ENCODE measurements around the gene TRIM4.
"Not testable (repeated sequence)": the region's sequence is repeated elsewhere in the genome, so short reads cannot be mapped to it uniquely, and the experiment has no call there.

The TRIM4 gene

DNA sequence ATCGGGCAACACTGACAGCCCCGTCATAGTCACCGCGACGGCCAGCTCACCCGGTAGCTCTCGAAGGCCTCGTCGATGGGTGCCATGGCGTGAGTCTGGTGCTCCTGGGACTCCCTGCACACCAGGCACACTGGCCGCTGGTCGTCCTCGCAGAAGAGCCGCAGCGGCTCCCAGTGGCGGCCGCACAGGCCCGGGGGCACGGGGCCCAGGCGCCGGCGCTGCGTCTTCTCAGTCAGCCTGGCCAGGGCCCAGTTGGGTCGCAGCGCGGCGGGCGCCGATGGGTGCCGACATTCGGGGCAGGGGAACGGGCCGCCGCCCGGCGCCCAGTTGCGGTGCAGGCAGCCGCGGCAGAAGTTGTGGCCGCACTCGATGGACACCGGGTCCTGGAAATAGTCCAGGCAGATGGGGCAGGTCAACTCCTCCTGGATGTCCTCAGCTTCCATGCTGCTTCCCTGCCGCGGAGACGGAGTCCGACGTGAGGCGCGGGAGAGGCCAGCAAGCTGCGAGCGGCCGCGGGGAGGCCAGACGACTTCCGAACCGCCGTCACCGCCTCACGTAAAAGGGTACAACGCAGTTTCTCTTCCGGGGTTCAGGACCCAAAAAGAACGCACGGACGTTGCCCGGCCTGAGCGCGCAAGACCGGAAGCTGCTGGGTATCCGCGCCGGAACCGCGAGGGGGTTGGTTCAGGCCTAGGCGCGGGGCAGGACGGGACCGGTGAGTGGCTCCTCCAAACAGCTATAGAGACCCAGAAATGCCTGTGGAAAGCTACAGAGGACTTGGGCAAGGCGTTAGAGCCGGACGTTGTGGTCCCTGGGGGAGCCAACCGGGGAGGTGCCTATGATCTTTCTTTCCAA, at the start of gene TRIM4:
Gene TRIM4, minus strand, starts transcription at position 572 of the 855 bp plus-strand sequence. Its CDS starts 129 bp downstream, at position 443.
- peak; percentile 85 to 87 for DNase-seq

- no peak for DNase-seq
Measured at GRCh38 chr7:99958564-99959227, 39.4 kb upstream of the TRIM4 start.

DNA sequence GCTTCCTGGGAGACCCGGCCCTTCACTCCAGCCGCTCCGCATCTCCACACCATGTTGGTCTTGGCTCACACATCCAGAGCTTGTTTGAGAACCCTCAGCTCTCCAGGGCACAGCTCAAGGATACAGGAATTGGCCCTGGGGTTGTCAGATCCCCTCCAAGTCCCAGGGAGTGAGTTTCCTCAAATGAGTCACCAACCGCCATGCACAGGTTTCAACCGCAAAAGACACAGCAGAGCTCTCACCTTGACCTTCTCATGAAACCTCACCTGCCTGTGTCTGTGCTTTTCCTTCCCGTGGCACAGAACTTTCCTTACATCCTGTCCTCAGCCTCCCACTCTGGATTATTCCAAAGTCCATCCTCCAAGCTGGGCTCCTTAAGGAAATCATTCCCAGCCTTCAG, 35.9 kb upstream of the TRIM4 start:
- no peak for DNase-seq

GRCh38 chr7:99954643-99955042, 35.3 kb upstream of the TRIM4 start:
- DNase-seq, result not testable (repeated sequence)

GRCh38 chr7:99953649-99954048, 34.3 kb upstream of the TRIM4 start:
- DNase-seq, result no peak

- not testable (repeated sequence) for DNase-seq
Measured at GRCh38 chr7:99952649-99953048, 33.3 kb upstream of the TRIM4 start.

GRCh38 chr7:99950819-99951218, 31.5 kb upstream of the TRIM4 start:
- DNase-seq, result not testable (repeated sequence)

DNA sequence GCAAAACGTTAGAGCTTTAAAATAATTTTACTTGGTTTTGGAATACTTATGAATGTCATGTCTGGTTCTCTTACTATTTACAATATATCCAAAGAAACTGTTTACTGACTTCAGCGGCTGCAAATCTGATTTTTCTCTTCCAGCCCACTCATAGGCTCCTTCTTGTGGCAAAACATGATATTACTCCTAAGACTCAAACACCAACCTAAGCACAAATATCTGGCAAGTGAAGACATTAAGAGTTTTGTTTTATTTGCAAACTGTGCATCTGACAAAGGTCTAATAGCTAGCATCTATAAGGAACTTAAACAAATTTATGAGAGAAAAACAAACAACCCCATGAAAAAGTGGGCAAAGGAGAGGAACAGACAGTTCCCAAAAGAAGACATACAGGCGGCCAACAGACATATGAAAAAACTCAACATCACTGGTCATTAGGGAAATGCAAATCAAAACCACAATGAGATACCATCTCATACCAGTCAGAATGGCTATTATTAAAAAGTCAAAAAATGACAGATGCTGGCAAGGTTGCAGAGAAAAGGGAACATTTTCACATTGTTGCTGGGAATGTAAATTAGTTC, 30.4 kb upstream of the TRIM4 start:
- DNase-seq, result no peak

DNA sequence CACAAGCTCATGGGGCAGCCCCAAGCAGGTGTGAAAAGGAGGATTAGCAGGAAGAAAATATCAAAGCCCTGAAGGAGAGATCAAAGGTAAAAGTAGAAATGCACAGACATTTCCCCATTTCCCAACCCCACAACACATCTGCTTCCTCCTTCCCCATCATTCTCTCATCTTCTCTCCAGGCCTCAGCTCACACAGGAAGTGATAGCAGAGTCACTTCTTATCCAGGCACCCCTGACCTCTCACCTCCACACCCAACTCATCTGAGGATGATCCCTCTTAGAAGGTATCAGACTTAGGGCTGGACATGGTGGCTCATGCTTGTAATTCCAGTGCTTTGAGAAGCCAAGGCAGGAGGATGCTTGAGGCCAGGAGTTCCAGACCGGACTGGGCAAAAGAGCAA, 28.3 kb upstream of the TRIM4 start:
- no peak for DNase-seq

GRCh38 chr7:99944497-99945070, 25.3 kb upstream of the TRIM4 start:
- DNase-seq, result no peak

DNA sequence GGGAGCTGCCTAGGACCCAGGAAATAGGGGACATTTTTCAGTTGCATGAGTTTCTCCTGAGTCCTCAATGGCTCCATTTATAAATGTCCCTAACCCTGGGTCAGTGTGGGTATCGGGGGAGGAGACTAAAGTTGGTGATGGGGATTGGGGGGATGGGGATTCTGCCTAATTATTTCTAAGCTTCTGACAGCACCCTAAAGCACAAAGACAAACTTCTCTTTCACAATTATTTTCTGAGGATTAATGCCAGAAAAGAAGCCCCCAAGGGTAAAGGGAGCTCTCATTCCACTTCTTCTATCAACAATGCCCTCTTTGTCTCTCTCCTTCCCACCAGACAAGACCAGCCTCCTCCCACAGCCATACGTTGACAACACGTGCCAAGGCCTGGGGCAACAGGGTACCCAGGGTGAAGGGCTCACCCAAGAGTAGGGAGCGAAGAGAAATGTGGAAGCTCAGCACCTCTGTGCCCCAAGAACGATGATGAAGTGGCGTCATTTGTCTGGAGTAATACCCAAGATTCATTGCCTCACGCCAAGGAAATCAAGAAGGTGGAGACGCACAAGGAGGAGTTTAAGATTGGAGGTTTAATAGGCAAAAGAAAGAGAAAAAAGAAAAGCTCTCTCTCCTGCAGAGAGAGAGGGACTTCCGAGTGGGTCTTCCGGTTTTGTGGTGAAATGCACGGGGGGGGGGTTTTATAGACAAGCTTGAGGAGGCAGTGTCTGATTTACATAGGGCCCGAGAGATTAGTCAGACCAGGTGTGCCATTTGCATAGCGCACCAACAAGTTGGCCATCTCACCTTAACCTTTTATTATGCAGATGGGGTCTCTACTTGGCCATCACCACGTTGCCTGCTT, 24.5 kb upstream of the TRIM4 start:
- no peak for DNase-seq

DNA sequence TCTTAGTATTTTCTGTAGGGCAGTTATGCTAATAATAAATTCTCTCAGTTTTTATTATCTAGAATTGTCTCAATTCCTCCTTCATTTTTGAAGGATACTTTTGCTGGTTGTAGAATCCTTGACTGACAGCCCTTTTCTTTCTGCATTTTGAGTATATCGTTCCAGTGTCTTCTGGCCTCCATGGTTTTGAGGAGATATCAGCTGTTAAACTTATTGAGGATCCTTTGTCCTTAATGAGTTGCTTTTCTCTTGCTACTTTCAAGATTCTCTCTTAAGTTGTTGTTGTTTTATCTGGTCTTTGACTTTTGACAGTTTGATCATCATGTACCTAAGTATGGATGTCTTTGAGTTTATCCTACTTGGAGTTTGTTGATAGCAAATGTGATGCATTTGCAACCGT, 19.0 kb upstream of the TRIM4 start:
- no peak for DNase-seq

- DNase-seq, result not testable (repeated sequence)
Measured at GRCh38 chr7:99935009-99935408, 15.7 kb upstream of the TRIM4 start.

- DNase-seq, result no peak
Measured at GRCh38 chr7:99930376-99930775, 11.0 kb upstream of the TRIM4 start.

- no peak for DNase-seq
Measured at GRCh38 chr7:99929730-99930053, 10.4 kb upstream of the TRIM4 start.

GRCh38 chr7:99928994-99929729, 9.8 kb upstream of the TRIM4 start, which contains the start of gene GJC3:
Gene GJC3 (minus strand): TSS chr7:99929620. CDS start chr7:99929620, 0 bp downstream.
- DNase-seq, result peak; percentile 29 to 33

GRCh38 chr7:99928188-99928587, 8.9 kb upstream of the TRIM4 start:
- no peak for DNase-seq

- DNase-seq, result no peak
Measured at GRCh38 chr7:99927536-99927935, 8.2 kb upstream of the TRIM4 start.

DNA sequence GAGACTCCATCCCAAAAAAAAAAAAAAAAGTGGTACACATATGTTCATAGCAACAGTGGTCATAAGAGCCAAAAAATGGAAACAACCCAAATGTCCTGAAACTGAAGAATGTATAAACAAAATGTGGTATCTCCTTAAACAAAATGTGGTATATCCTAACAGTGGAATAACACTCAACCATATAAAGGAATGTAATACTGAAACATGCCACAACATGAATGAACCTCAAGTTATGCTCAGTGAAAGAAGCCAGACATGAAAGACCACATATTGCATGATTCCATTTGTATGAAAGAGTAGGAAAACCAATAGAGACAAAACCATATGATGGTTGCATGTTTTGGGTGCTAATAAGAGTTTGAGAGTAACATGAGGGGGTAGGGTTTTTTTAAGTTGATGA, 7.0 kb upstream of the TRIM4 start:
- DNase-seq, result no peak

- no peak for DNase-seq
Measured at GRCh38 chr7:99923200-99923599, 3.9 kb upstream of the TRIM4 start.

- no peak for DNase-seq
Measured at GRCh38 chr7:99920149-99920548, 819 bp upstream of the TRIM4 start.

DNA sequence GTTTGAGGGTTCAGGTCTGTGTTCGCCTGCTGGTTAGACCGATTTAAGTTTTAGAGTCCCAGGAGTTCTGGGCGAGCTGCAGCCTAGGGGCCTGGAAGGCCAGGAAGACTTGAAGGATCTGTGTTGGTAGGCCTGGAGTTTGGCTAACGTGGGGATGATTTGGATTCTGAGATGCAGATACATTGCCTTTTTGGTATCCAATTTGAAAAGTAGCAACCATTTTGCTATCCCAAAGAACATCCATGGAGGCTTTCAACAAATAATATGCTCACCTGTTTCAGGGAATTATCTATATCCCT, 433 bp upstream of the TRIM4 start:
- DNase-seq, result no peak

Measured in stimulated activated CD4-positive, alpha-beta T cell treated with anti-CD3 and anti-CD28 coated beads, Interleukin-2, amount 100 ng/mL, for 48 hours (primary cell).